SK-N-MC (cell line): ENCODE data around the gene PLAC9.

Source experiments
- EZH2 ChIP-seq: fragments of 200-600 bp; sonication (generic); IDR thresholded peaks from one replicate; pipeline ENCODE4 v1.6.1; 2017; ENCODE audit warnings: antibody characterized with exemption
- POLR2AphosphoS5 ChIP-seq: IDR thresholded peaks from 2 replicates; pipeline ENCODE4 v1.6.1; 2012; ENCODE audit warnings: mild to moderate bottlenecking, low read depth, low read length, borderline replicate concordance

DNA sequence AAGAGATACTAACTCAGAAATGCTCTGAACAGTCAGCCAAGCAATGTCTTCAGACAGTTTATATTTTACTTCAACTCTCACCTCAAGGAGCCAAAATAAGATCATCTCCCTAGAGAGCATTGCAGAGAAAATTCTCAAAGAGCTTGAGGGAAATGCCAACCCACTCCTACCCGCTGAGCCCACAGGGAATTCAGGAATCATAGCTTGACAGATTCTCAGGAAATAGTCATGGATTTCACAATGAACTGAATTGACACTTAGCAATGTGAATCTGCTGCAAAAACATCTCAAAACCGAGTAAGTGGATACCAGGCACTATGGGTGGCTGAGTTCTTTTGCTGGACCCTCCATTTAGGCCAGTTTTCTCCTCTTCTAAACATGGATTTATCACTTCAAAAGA, 9.8 kb upstream of the PLAC9 start:
- TF ChIP-seq EZH2 (no peak), POLR2AphosphoS5 (no peak)
